HUES6 (cell line): Measurements from ENCODE around the gene RGS7.
"Not testable (repeated sequence)": the region's sequence is repeated elsewhere in the genome, so short reads cannot be mapped to it uniquely, and the experiment has no call there.

Experiments used
- H3K27ac ChIP-seq: 2 replicates; pipeline ENCODE4 v1.7.0; 2013; ENCODE audit warnings: low read depth, mild to moderate bottlenecking, low read length, inconsistent platforms
- H3K27me3 ChIP-seq: 2 replicates; pipeline ENCODE4 v1.6.1; 2013; ENCODE audit warnings: low read length; ENCODE audit not compliant: control insufficient read depth, insufficient read depth
- H3K36me3 ChIP-seq: 2 replicates; pipeline ENCODE4 v1.6.1; 2013; ENCODE audit warnings: low read length; ENCODE audit not compliant: control insufficient read depth, insufficient read depth
- H3K4me1 ChIP-seq: 2 replicates; pipeline ENCODE4 v1.6.1; 2013; ENCODE audit warnings: low read length; ENCODE audit not compliant: control insufficient read depth, insufficient read depth
- H3K4me3 ChIP-seq: 2 replicates; pipeline ENCODE4 v1.5.1; 2013; ENCODE audit warnings: low read depth, low read length
- H3K9ac ChIP-seq: one replicate; pipeline ENCODE4 v1.6.1; 2013; ENCODE audit warnings: mild to moderate bottlenecking, low read length
- H3K9me3 ChIP-seq: 2 replicates; pipeline ENCODE4 v1.6.1; 2013; ENCODE audit warnings: low read depth, low read length; ENCODE audit not compliant: control insufficient read depth, insufficient read depth

The RGS7 gene

DNA sequence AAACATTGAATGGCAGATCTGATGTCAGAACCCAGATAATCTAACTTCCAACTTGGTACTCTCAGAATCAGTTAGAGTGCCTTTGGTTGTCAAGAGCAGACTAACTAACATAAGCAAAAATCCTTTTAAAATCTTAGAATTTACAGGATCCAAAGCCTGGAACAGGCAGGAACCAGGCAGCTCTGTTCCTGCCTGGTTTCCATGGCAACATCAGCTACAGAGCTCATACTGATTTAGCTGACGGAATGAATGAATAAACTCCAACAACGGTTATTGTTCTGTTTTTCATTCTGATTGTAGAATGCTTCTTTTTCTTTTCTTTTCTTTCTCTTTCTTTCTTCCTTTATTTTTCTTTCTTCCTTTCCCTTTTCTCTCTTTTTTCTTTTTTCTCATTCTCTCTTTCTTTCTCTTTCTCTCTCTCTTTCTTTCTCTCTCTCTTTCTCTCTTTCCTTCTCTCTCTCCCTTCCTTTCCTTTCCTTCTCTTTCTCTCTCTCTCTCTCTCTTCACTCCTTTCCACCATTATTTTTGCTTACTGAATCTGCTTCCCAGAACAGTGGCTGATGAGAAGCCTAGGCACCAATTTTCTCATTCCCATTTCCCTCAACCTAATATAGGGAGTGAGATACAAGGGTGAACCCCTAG lies 121.6 kb downstream of the RGS7 start:
- H3K27ac ChIP-seq: no peak overlapping the region
- no peak overlapping the region for H3K9ac ChIP-seq
- no peak overlapping the region for H3K4me3 ChIP-seq
- no peaks in the 10 kb centered on the region for H3K27me3 ChIP-seq
- H3K36me3 ChIP-seq: no peaks in the 10 kb centered on the region
- H3K4me1 ChIP-seq: no peaks in the 10 kb centered on the region
- no peaks in the 10 kb centered on the region for H3K9me3 ChIP-seq

DNA sequence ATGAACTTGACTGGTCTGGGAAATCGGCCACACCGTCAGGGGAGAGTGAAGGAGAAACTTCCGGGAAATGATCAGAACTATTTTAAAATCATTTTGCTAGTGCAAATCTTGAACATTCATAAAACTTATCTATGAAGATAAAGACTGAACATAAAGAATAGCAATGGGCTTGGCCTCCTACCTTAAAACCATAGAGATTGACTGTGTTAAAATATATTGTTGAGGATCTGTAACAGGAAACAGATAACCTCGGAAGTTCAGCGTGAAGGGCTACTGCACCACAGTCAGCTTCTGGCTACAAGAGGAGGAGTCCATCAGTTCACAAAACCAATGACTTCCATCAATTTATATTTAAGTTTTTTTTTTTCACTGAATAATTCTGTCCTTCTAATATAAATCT lies 127.3 kb downstream of the RGS7 start:
- Histone ChIP-seq H3K27ac (no peak overlapping the region), H3K9me3 (no peaks in the 10 kb centered on the region), H3K9ac (no peak overlapping the region), H3K36me3 (no peaks in the 10 kb centered on the region), H3K27me3 (no peaks in the 10 kb centered on the region), H3K4me3 (no peak overlapping the region), H3K4me1 (no peaks in the 10 kb centered on the region; the same call in 1 of the 2 replicates)

DNA sequence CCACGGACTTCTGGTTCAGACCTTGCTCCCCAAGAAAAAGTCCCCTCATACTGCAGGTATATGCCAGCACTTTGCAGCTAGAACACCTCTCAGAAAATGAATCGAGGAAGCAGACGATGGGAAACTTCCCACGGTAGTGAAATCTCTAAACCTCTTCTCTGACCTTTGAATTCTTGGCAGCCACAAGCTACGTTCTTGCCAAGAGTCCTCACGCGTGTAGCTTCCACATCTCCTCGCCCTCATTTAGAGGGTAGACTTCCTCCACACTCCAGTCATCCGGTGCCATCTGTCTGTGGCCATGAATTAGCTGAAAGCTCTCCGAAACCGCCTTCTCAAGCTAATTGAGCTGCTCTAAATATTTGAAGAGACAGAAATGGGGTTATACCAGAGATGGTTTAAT lies 127.8 kb downstream of the RGS7 start:
- H3K9ac ChIP-seq: no peak overlapping the region

DNA sequence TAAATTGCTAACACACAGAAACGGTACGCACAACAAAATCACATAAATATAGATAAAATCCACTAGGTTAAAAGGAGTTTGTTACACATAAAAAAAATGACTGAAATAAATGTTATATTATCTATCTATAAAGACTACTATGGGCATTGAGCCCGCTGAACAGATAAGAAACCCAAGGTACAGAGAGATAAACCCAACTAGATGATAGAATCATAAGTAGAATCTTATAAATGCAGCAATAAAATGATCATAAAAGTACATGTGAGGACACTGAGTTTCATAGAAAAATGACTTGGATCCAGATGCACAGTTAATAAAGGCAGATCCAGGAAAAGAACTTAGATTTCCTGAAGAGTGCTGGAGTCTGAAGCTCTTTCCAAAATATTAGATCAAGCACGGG lies 128.7 kb downstream of the RGS7 start:
- Histone ChIP-seq H3K9ac (no peak overlapping the region), H3K4me1 (no peaks in the 10 kb centered on the region; the same call in 1 of the 2 replicates), H3K36me3 (no peaks in the 10 kb centered on the region), H3K27me3 (no peaks in the 10 kb centered on the region), H3K9me3 (no peaks in the 10 kb centered on the region), H3K27ac (no peak overlapping the region), H3K4me3 (no peak overlapping the region)

More for the DNA sequence above, 127.8 kb downstream of the RGS7 start:
- Histone ChIP-seq H3K9me3 (no peaks in the 10 kb centered on the region), H3K27me3 (no peaks in the 10 kb centered on the region), H3K27ac (no peak overlapping the region), H3K36me3 (no peaks in the 10 kb centered on the region), H3K4me1 (no peaks in the 10 kb centered on the region; the same call in 1 of the 2 replicates), H3K4me3 (no peak overlapping the region)

DNA sequence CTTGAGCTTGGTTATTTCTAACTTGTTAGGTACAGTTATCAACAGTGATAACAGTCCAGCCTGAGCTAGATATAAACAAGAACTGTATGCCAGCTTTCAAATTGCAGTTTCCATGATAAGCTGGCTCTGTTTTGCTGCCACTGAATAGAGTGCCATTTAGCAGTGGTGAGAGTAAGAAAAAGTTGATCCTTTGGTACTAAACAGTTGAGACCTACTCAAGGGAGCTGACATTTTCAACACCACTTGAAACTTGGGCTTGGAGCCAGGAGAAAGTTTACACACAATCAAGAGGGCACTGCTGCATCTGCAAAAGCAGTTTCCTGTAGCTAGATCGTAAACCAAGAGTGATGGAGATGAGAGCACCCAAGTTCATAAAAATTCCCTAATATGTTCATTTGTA lies 131.3 kb downstream of the RGS7 start:
- H3K27me3 ChIP-seq: no peaks in the 10 kb centered on the region
- no peak overlapping the region for H3K4me3 ChIP-seq
- H3K9me3 ChIP-seq: peaks cover 4% of the 10 kb centered on the region; the same call in 1 of the 2 replicates
- H3K27ac ChIP-seq: no peak overlapping the region
- H3K4me1 ChIP-seq: no peaks in the 10 kb centered on the region; the same call in 1 of the 2 replicates
- no peak overlapping the region for H3K9ac ChIP-seq
- no peaks in the 10 kb centered on the region for H3K36me3 ChIP-seq

DNA sequence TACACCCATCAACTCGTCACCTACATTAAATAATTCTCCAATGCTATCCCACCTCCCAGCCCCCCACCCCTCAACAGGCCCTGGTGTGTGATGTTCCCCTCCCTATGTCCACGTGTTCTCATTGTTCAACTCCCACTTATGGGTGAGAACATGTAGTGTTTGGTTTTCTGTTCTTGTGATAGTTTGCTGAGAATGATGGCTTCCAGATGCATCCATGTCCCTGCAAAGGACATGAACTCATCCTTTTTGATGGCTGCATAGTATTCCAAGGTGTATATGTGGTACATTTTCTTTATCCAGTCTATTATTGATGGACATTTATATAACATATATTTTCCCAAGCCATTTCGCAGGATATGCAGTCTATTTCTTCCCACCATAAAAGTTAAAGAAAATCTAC lies 132.8 kb downstream of the RGS7 start:
- not testable (repeated sequence) for H3K4me1 ChIP-seq

DNA sequence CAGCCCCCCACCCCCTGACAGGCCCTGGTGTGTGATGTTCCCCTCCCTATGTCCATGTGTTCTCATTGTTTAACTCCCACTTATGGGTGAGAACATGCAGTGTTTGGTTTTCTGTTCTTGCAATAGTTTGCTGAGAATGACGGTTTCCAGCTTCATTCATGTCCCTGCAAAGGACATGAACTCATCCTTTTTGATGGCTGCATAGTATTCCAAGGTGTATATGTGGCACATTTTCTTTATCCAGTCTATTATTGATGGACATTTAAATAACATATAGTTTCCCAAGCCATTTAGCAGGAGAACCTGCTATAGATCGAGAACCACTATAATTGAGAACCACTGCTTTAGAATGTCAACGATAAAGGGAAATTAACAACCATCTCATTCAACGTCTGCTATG lies 134.2 kb downstream of the RGS7 start:
- not testable (repeated sequence) for H3K9me3 ChIP-seq, H3K36me3 ChIP-seq, H3K4me1 ChIP-seq, H3K9ac ChIP-seq, H3K27me3 ChIP-seq, H3K27ac ChIP-seq, H3K4me3 ChIP-seq

More for the DNA sequence above, 132.8 kb downstream of the RGS7 start:
- H3K9ac ChIP-seq, H3K4me3 ChIP-seq, H3K27me3 ChIP-seq, H3K27ac ChIP-seq, H3K9me3 ChIP-seq, H3K36me3 ChIP-seq: not testable (repeated sequence)

DNA sequence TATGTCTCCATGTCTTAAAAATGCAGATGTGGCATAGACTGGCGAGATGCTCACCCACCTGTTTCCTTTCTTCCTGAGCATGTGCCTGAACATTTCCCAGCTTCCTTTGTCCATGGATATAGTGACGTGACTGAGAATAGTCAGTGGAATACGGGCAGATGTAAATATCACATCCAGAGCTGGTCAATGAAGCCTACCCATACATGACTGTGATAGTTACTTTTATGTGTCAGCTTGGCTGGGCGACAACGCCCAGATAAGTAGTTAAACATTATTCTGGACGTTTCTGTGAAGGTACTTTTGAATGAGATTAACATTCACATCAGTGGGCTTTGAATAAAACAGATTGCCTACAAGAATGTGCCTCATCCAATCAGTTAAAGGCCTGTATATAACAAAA lies 135.7 kb downstream of the RGS7 start:
- H3K36me3 ChIP-seq: no peaks in the 10 kb centered on the region
- H3K9ac ChIP-seq: no peak overlapping the region
- H3K4me3 ChIP-seq: no peak overlapping the region
- H3K27me3 ChIP-seq: no peaks in the 10 kb centered on the region
- H3K4me1 ChIP-seq: no peaks in the 10 kb centered on the region; the same call in 1 of the 2 replicates
- H3K27ac ChIP-seq: no peak overlapping the region
- H3K9me3 ChIP-seq: peaks cover 4% of the 10 kb centered on the region; the same call in 1 of the 2 replicates

DNA sequence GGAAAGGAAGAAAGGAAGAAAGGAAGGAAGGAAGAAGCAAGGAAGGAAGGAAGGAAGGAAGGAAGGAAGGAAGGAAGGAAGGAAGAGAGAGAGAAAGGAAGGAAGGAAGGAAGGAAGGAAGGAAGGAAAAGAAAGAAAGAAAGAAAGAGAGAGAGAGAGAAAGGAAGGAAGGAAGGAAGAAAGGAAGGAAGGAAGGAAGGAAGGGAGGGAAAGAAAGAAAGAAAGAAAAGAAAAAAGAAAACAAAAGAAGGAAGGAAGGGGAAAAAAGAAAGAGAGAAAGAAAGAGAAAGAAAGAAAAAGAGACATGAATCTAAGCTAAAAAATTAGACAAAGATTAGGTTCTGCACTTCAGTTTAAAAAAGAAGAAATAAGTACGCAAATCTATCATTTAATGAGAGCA lies 136.1 kb downstream of the RGS7 start:
- not testable (repeated sequence) for H3K9me3 ChIP-seq, H3K27me3 ChIP-seq, H3K27ac ChIP-seq, H3K9ac ChIP-seq, H3K36me3 ChIP-seq, H3K4me1 ChIP-seq, H3K4me3 ChIP-seq

DNA sequence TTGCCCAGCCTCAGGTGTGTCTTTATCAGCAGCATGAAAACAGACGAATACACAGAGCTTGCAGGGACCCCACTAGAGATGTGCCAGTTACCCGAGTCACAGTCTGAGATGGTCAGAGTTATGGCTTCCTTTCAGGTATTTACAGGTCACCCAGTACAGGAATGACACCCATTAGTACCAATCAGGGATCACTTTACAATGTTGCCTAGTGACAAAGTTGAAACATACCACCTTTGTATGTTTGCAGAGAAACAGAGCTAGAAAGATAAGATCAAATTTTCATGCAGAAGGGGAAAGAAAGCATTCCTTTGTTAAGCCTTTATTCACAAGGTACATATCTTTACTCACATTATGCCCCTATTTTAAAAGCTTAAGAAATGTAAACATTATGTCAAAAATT lies 137.6 kb downstream of the RGS7 start:
- Histone ChIP-seq H3K36me3 (no peaks in the 10 kb centered on the region), H3K27ac (no peak overlapping the region), H3K9me3 (peaks cover 4% of the 10 kb centered on the region; the same call in 1 of the 2 replicates), H3K27me3 (no peaks in the 10 kb centered on the region), H3K4me1 (no peaks in the 10 kb centered on the region), H3K9ac (no peak overlapping the region), H3K4me3 (no peak overlapping the region)

DNA sequence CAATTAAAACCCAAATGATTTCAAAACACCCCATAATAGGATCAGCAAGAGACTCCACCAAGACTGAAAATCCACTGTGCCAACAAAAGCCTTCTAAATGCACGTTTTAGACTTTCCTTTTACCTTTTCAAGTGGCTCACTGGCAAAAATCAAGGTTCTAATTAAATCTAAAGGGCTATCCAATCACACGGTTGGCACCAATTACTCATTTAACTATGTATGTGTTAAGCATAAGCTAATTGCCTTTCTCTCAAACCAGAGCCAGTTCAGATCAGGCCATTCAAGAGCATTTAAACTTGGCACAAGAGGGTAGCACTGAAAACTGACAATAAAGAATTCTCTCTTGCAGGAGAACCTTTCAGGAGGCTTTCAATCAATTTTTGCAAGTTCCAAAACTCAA lies 139.5 kb downstream of the RGS7 start:
- Histone ChIP-seq H3K4me1 (no peaks in the 10 kb centered on the region), H3K9me3 (no peaks in the 10 kb centered on the region), H3K9ac (no peak overlapping the region), H3K27ac (no peak overlapping the region), H3K36me3 (no peaks in the 10 kb centered on the region), H3K27me3 (no peaks in the 10 kb centered on the region), H3K4me3 (no peak overlapping the region)

DNA sequence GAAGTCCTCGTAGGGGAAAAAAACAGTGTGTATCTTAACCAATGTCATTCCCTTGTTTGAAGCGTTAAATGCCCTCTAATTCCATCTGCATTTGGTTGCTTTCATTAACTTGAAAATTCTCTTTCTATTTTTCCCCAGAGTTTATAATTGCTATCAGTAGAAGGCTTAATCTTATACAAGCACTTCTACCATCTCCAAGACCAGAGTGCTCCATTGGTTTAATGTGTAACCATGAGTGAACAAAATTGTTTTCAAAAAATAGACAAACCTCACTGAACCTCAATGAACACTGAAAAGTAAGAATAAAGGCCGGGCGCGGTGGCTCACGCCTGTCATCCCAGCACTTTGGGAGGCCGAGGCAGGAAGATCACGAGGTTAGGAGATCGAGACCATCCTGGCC lies 141.3 kb downstream of the RGS7 start:
- no peaks in the 10 kb centered on the region for H3K4me1 ChIP-seq
- H3K27me3 ChIP-seq: no peaks in the 10 kb centered on the region
- no peaks in the 10 kb centered on the region for H3K36me3 ChIP-seq
- H3K4me3 ChIP-seq: no peak overlapping the region
- no peaks in the 10 kb centered on the region for H3K9me3 ChIP-seq
- no peak overlapping the region for H3K27ac ChIP-seq
- no peak overlapping the region for H3K9ac ChIP-seq
